Hepatocyte (in vitro differentiated cells): ENCODE results near the gene CHST11. TPM values are rescaled to one million over a fixed set of nuclear protein-coding genes. Genes with fewer than 3 reads are reported as not detected.

ENCODE experiments used
- DNase-seq: peaks from one replicate; pipeline ENCODE4 v3.0.0-alpha.2; 2016; ENCODE audit warnings: low spot score
- H2AFZ ChIP-seq: fragments of 200-600 bp; sonication (generic); 2 replicates; pipeline ENCODE4 v1.6.0; 2016; ENCODE audit warnings: antibody characterized with exemption, mild to moderate bottlenecking
- H3K27ac ChIP-seq: fragments of 200-600 bp; sonication (generic); 2 replicates; pipeline ENCODE4 v1.5.1; 2016; ENCODE audit warnings: mild to moderate bottlenecking
- H3K27me3 ChIP-seq: fragments of 200-600 bp; sonication (generic); 2 replicates; pipeline ENCODE4 v1.6.1; 2016
- H3K36me3 ChIP-seq: fragments of 200-600 bp; sonication (generic); replicated peaks from 2 replicates; pipeline ENCODE4 v1.5.1; 2016; ENCODE audit warnings: low read depth; ENCODE audit not compliant: insufficient read depth
- H3K4me1 ChIP-seq: fragments of 200-600 bp; sonication (generic); 2 replicates; pipeline ENCODE4 v1.5.1; 2016; ENCODE audit warnings: mild to moderate bottlenecking, moderate library complexity; ENCODE audit not compliant: insufficient read depth
- H3K4me2 ChIP-seq: fragments of 200-600 bp; sonication (generic); 2 replicates; pipeline ENCODE4 v1.6.0; 2016
- H3K4me3 ChIP-seq: fragments of 200-600 bp; sonication (generic); 2 replicates; pipeline ENCODE4 v1.5.1; 2016; ENCODE audit warnings: mild to moderate bottlenecking
- H3K79me2 ChIP-seq: fragments of 200-600 bp; sonication (generic); 2 replicates; pipeline ENCODE4 v1.6.0; 2017; ENCODE audit warnings: mild to moderate bottlenecking
- H3K9me2 ChIP-seq: fragments of 200-600 bp; sonication (generic); replicated peaks from 2 replicates; pipeline ENCODE4 v1.6.0; 2017; ENCODE audit warnings: mild to moderate bottlenecking; ENCODE audit not compliant: insufficient read depth
- H3K9me3 ChIP-seq: fragments of 200-600 bp; sonication (generic); 2 replicates; pipeline ENCODE4 v1.5.1; 2016; ENCODE audit warnings: low read depth, mild to moderate bottlenecking
- H4K20me1 ChIP-seq: fragments of 200-600 bp; sonication (generic); 2 replicates; pipeline ENCODE4 v1.6.0; 2016; ENCODE audit warnings: mild to moderate bottlenecking; ENCODE audit not compliant: insufficient read depth, poor library complexity, severe bottlenecking
- CTCF ChIP-seq: fragments of 200-600 bp; sonication (generic); IDR thresholded peaks from 2 replicates; pipeline ENCODE4 v1.5.1; 2016; ENCODE audit warnings: antibody characterized with exemption, mild to moderate bottlenecking; ENCODE audit not compliant: poor library complexity
- EZH2 ChIP-seq: fragments of 200-600 bp; sonication (generic); IDR thresholded peaks from 2 replicates; pipeline ENCODE4 v1.6.1; 2016; ENCODE audit warnings: antibody characterized with exemption, mild to moderate bottlenecking, borderline replicate concordance
- EZH2phosphoT487 ChIP-seq: fragments of 200-600 bp; sonication (generic); IDR thresholded peaks from one replicate; pipeline ENCODE4 v1.6.1; 2018; ENCODE audit warnings: antibody characterized with exemption, mild to moderate bottlenecking, low read depth, moderate library complexity; ENCODE audit not compliant: unreplicated experiment, severe bottlenecking
- WGBS: methylation state at CpG from one replicate; pipeline ENCODE4 v1.1.6; 2016; ENCODE audit warnings: low lambda C conversion rate; ENCODE audit errors: missing lambda C conversion rate; 5-methylcytosine and 5-hydroxymethylcytosine counted together
- polyA plus RNA-seq: library from polyadenylated mRNA; unstranded; fragments of >200 nt; fragmentation: Nextera tagmentation; extraction: Ambion mirVana; gene quantifications from 2 replicates; pipeline ENCODE4 v1.2.1, GENCODE V29; 2016
- total RNA-seq: library from RNA; depleted of rRNA; stranded (reverse); fragments of >200 nt; gene quantifications from 2 replicates; pipeline ENCODE4 v1.2.3, GENCODE V29; 2014

The CHST11 gene
- total and polyA plus RNA-seq, 2 experiments from 2014 or later = 5.2 to 8.9 TPM

GRCh38 chr12:104768033-104768432 lies 311.3 kb downstream of the CHST11 start:
- Histone ChIP-seq H3K9me3 (peaks cover 5% of the 10 kb centered on the region), H2AFZ (no peak overlapping the region), H3K4me3 (no peak overlapping the region), H4K20me1 (no peaks in the 10 kb centered on the region), H3K79me2 (no peaks in the 10 kb centered on the region), H3K27ac (no peak overlapping the region), H3K27me3 (no peaks in the 10 kb centered on the region), H3K9me2 (no peaks in the 10 kb centered on the region), H3K36me3 (no peaks in the 10 kb centered on the region), H3K4me2 (no peak overlapping the region), H3K4me1 (no peaks in the 10 kb centered on the region)
- TF ChIP-seq EZH2phosphoT487 (no peak), CTCF (no peak), EZH2 (no peak)
- DNase-seq = no peak

- Histone ChIP-seq H3K4me1 (no peaks in the 10 kb centered on the region), H3K27ac (no peak overlapping the region), H3K79me2 (no peaks in the 10 kb centered on the region), H3K4me2 (no peak overlapping the region), H3K4me3 (no peak overlapping the region), H3K9me2 (no peaks in the 10 kb centered on the region), H2AFZ (no peak overlapping the region), H3K27me3 (no peaks in the 10 kb centered on the region), H3K36me3 (no peaks in the 10 kb centered on the region), H4K20me1 (no peaks in the 10 kb centered on the region), H3K9me3 (peaks cover 5% of the 10 kb centered on the region)
- WGBS = 71% methylated on average over 6 of the region's 6 CpGs
- DNase-seq = no peak
- TF ChIP-seq CTCF (no peak), EZH2phosphoT487 (no peak), EZH2 (no peak)
Observed at GRCh38 chr12:104769144-104769561, 312.4 kb downstream of the CHST11 start.

GRCh38 chr12:104772336-104772735 lies 315.6 kb downstream of the CHST11 start:
- DNase-seq = no peak

More at GRCh38 chr12:104772336-104772735, 315.6 kb downstream of the CHST11 start:
- H3K27ac ChIP-seq = no peak overlapping the region
- H4K20me1 ChIP-seq = no peaks in the 10 kb centered on the region
- WGBS = 100% methylated on average over 1 of the region's 1 CpG
- no peaks in the 10 kb centered on the region for H3K79me2 ChIP-seq
- no peaks in the 10 kb centered on the region for H3K9me2 ChIP-seq
- TF ChIP-seq CTCF (no peak), EZH2phosphoT487 (no peak), EZH2 (no peak)
- H2AFZ ChIP-seq = no peak overlapping the region
- H3K27me3 ChIP-seq = no peaks in the 10 kb centered on the region
- peaks cover 5% of the 10 kb centered on the region for H3K9me3 ChIP-seq
- H3K36me3 ChIP-seq = no peaks in the 10 kb centered on the region
- H3K4me3 ChIP-seq = no peak overlapping the region
- H3K4me2 ChIP-seq = no peak overlapping the region
- no peaks in the 10 kb centered on the region for H3K4me1 ChIP-seq
